HL-60 (cell line): Measurements from ENCODE around the gene MISP3.

ENCODE experiments used
- DNase-seq, 2 experiments: peaks; one replicate each; pipeline ENCODE4 v3.0.0-alpha.2; 2010 to 2020; ENCODE audit warnings: low read depth in 1 of 2, low spot score in 1 of 2
- H3K27ac ChIP-seq: fragments of 250-450 bp; sonication (Bioruptor Pico); replicated peaks from 2 replicates; pipeline ENCODE4 v1.5.1; 2020; ENCODE audit warnings: mild to moderate bottlenecking, moderate library complexity
- H3K27me3 ChIP-seq: fragments of 250-450 bp; sonication (Bioruptor Pico); 2 replicates; pipeline ENCODE4 v1.5.1; 2021; ENCODE audit warnings: mild to moderate bottlenecking, moderate library complexity; ENCODE audit not compliant: insufficient read depth, poor library complexity, severe bottlenecking
- H3K4me3 ChIP-seq: replicated peaks from 2 replicates; pipeline ENCODE4 v1.5.1; 2011; ENCODE audit warnings: mild to moderate bottlenecking, control low read depth, low read length; ENCODE audit not compliant: insufficient read depth
- CTCF ChIP-seq: IDR thresholded peaks from one replicate; pipeline ENCODE4 v1.5.1; 2011; ENCODE audit warnings: low read length, control low read depth, inconsistent platforms; ENCODE audit not compliant: insufficient read depth
- GABPA ChIP-seq: IDR thresholded peaks from 2 replicates; pipeline ENCODE4 v1.6.1; 2012; ENCODE audit warnings: low read depth
- POLR2AphosphoS5 ChIP-seq: IDR thresholded peaks from 2 replicates; pipeline ENCODE4 v1.6.1; 2012; ENCODE audit warnings: low read depth
- REST ChIP-seq: IDR thresholded peaks from 2 replicates; pipeline ENCODE4 v1.6.1; 2012; ENCODE audit warnings: low read depth; ENCODE audit not compliant: insufficient replicate concordance
- SPI1 ChIP-seq: IDR thresholded peaks from 2 replicates; pipeline ENCODE4 v1.6.1; 2012; ENCODE audit warnings: low read depth, mild to moderate bottlenecking, borderline replicate concordance

The MISP3 gene

GRCh38 chr19:14058182-14059092 lies 14.1 kb upstream of the MISP3 start:
- Histone ChIP-seq H3K4me3 (no peak overlapping the region), H3K27ac (no peak overlapping the region), H3K27me3 (peaks cover 26% of the 10 kb centered on the region)
- no peak for DNase-seq
- TF ChIP-seq REST (no peak), SPI1 (no peak), POLR2AphosphoS5 (no peak)

GRCh38 chr19:14059093-14059480 lies 13.5 kb upstream of the MISP3 start:
- Histone ChIP-seq H3K4me3 (no peak overlapping the region), H3K27me3 (peaks cover 26% of the 10 kb centered on the region), H3K27ac (no peak overlapping the region)
- DNase-seq = no peak
- TF ChIP-seq GABPA (no peak), CTCF (peak; percentile 67)

GRCh38 chr19:14059652-14060155 lies 12.9 kb upstream of the MISP3 start:
- Histone ChIP-seq H3K27me3 (peaks cover 26% of the 10 kb centered on the region), H3K27ac (no peak overlapping the region), H3K4me3 (no peak overlapping the region)
- TF ChIP-seq CTCF (no peak), POLR2AphosphoS5 (no peak), REST (no peak)
- DNase-seq = no peak

GRCh38 chr19:14061081-14061749 lies 11.4 kb upstream of the MISP3 start:
- DNase-seq = no peak
- no peak overlapping the region for H3K4me3 ChIP-seq

More at GRCh38 chr19:14061081-14061749, 11.4 kb upstream of the MISP3 start:
- peaks cover 22% of the 10 kb centered on the region for H3K27me3 ChIP-seq
- TF ChIP-seq GABPA = no peak
- TF ChIP-seq REST = no peak
- no peak for TF ChIP-seq POLR2AphosphoS5
- no peak for TF ChIP-seq SPI1
- TF ChIP-seq CTCF = no peak
- no peak overlapping the region for H3K27ac ChIP-seq
